SJCRH30 (cell line): ENCODE data around the gene UBA6. TPM values are rescaled to one million over a fixed set of nuclear protein-coding genes. Genes with fewer than 3 reads are reported as not detected.

ENCODE experiments used
- DNase-seq, 2 experiments: peaks; one replicate each; pipeline ENCODE4 v3.0.0-alpha.2; 2015 to 2020
- H3K27ac ChIP-seq: fragments of 250-450 bp; sonication (Bioruptor Pico); 2 replicates; pipeline ENCODE4 v1.5.1; 2020; ENCODE audit warnings: mild to moderate bottlenecking, moderate library complexity
- H3K27me3 ChIP-seq: fragments of 250-450 bp; sonication (Bioruptor Pico); 2 replicates; pipeline ENCODE4 v1.5.1; 2020; ENCODE audit warnings: mild to moderate bottlenecking, moderate library complexity
- H3K36me3 ChIP-seq: fragments of 250-450 bp; sonication (Bioruptor Pico); 2 replicates; pipeline ENCODE4 v1.5.1; 2020; ENCODE audit warnings: mild to moderate bottlenecking, moderate library complexity
- H3K4me1 ChIP-seq: fragments of 250-450 bp; sonication (Bioruptor Pico); 2 replicates; pipeline ENCODE4 v1.5.1; 2020; ENCODE audit warnings: mild to moderate bottlenecking, moderate library complexity
- H3K4me3 ChIP-seq: fragments of 250-450 bp; sonication (Bioruptor Pico); 2 replicates; pipeline ENCODE4 v1.5.1; 2020; ENCODE audit warnings: mild to moderate bottlenecking, moderate library complexity
- H3K9me3 ChIP-seq: fragments of 250-450 bp; sonication (Bioruptor Pico); replicated peaks from 2 replicates; pipeline ENCODE4 v1.5.1; 2020; ENCODE audit warnings: mild to moderate bottlenecking, moderate library complexity
- total RNA-seq: library from RNA; depleted of rRNA; stranded (reverse); fragments of >200 nt; shearing (Covaris generic); gene quantifications from 2 replicates; pipeline ENCODE4 v1.2.3, GENCODE V29; 2014; rRNA removed

Gene UBA6
- total RNA-seq, 1 experiment from 2014 or later: 118 TPM

GRCh38 chr4:67566335-67566734 lies 134.6 kb downstream of the UBA6 start:
- peaks cover 3% of the 10 kb centered on the region; the same call in 1 of the 2 replicates for H3K4me1 ChIP-seq
- no peaks in the 10 kb centered on the region for H3K27me3 ChIP-seq
- no peaks in the 10 kb centered on the region for H3K36me3 ChIP-seq
- H3K27ac ChIP-seq: no peak overlapping the region
- no peak overlapping the region for H3K4me3 ChIP-seq
- no peaks in the 10 kb centered on the region for H3K9me3 ChIP-seq
- DNase-seq: no peak

GRCh38 chr4:67565284-67565683 lies 135.7 kb downstream of the UBA6 start:
- no peaks in the 10 kb centered on the region for H3K36me3 ChIP-seq
- DNase-seq: no peak
- H3K9me3 ChIP-seq: no peaks in the 10 kb centered on the region
- H3K4me1 ChIP-seq: peaks cover 9% of the 10 kb centered on the region; the same call in 1 of the 2 replicates
- no peaks in the 10 kb centered on the region for H3K27me3 ChIP-seq
- H3K27ac ChIP-seq: no peak overlapping the region
- H3K4me3 ChIP-seq: no peak overlapping the region

Other genes starting within 250 kb of the UBA6 start
- 27.2 and 36.4 TPM in 2 replicates for gene CENPC, start 155.7 kb downstream of the UBA6 start, total RNA-seq
- gene STAP1, start 142.4 kb downstream of the UBA6 start, total RNA-seq: 0.08 and 0.58 TPM in 2 replicates
- gene GNRHR, start 53.2 kb upstream of the UBA6 start, total RNA-seq: 0.08 TPM in 1 of 2 replicates, not detected in the other
- not detected in 2 replicates for gene TMPRSS11D, start 182.8 kb upstream of the UBA6 start, total RNA-seq